ENCODE results near the gene PHLDA2.

PHLDA2 gene

GRCh38 chr11:2942447-2942846 lies 13.2 kb upstream of the PHLDA2 start:
- H3K4me3 ChIP-seq (ENCODE audit: low read depth, low read length): no peak overlapping the region
- ChIA-PET POLR2A (interaction anchor here (0.9 to 1.4 kb wide), 3 partner anchors 9 to 50 kb away, joined by 3 to 4 read pairs (median 3); partner anchors contain the start of genes NAP1L4 and PHLDA2), CTCF (interaction anchor here (2.9 kb wide), 1 partner anchor 12 kb away, joined by 9 read pairs; the partner anchor contains the start of gene PHLDA2)
- TF ChIP-seq ZNF629 (tag by site-specific recombination; IDR thresholded peaks at IDR 0.05): no peak
- TF ChIP-seq ZNF266 (tag by site-specific recombination; IDR thresholded peaks at IDR 0.05; ENCODE audit: low read depth): no peak
- TF ChIP-seq HOXA7 (CRISPR knock-in tag; IDR thresholded peaks at IDR 0.05; ENCODE audit: borderline replicate concordance): no peak
- TF ChIP-seq GLIS1 (tag by site-specific recombination; IDR thresholded peaks at IDR 0.05): no peak
- no peak for TF ChIP-seq CTCF (tag by site-specific recombination; IDR thresholded peaks at IDR 0.05)
- no peak for TF ChIP-seq KLF9 (tag by site-specific recombination; IDR thresholded peaks at IDR 0.05; ENCODE audit: low read depth)
- no peak for TF ChIP-seq RBAK (tag by site-specific recombination; IDR thresholded peaks at IDR 0.05)
- no peak for TF ChIP-seq ZNF16 (tag by site-specific recombination; IDR thresholded peaks at IDR 0.05; ENCODE audit: low read depth)
- TF ChIP-seq ZNF843 (tag by site-specific recombination; IDR thresholded peaks at IDR 0.05): no peak
- no peak for TF ChIP-seq HIC1 (tag by site-specific recombination; IDR thresholded peaks at IDR 0.05)
- no peak for TF ChIP-seq YY1 (tag by site-specific recombination; IDR thresholded peaks at IDR 0.05)
- TF ChIP-seq ZNF707 (tag by site-specific recombination; IDR thresholded peaks at IDR 0.05): no peak
- TF ChIP-seq ZNF433 (tag by site-specific recombination; IDR thresholded peaks at IDR 0.05; ENCODE audit: low read depth): no peak
- TF ChIP-seq PRDM1 (tag by site-specific recombination; IDR thresholded peaks at IDR 0.05): no peak
- no peak for TF ChIP-seq ZNF791 (tag by site-specific recombination; IDR thresholded peaks at IDR 0.05)
- TF ChIP-seq ZNF221 (tag by site-specific recombination; IDR thresholded peaks at IDR 0.05; ENCODE audit: borderline replicate concordance): no peak
- no peak for TF ChIP-seq ZNF521 (tag by site-specific recombination; IDR thresholded peaks at IDR 0.05)
- TF ChIP-seq ZNF776 (tag by site-specific recombination; IDR thresholded peaks at IDR 0.05; ENCODE audit: borderline replicate concordance): no peak
- no peaks in the 10 kb centered on the region for H3K4me1 ChIP-seq (ENCODE audit: control insufficient read depth, insufficient read depth, low read length)
- peaks cover 0 to 46% of the 10 kb centered on the region in 2 experiments; a peak in 1 of 3 replicates for H3K36me3 ChIP-seq (ENCODE audit: control insufficient read depth in 2 of 2, insufficient read depth in 1 of 2, low read length in 2 of 2)
- no peak overlapping the region for H3K27ac ChIP-seq (ENCODE audit: extremely low read depth, low read depth, low read length)
- no peaks in the 10 kb centered on the region for H3K9me3 ChIP-seq (ENCODE audit: control insufficient read depth, insufficient read depth, low read depth, low read length)

GRCh38 chr11:2940921-2941821 lies 12.0 kb upstream of the PHLDA2 start:
- Histone ChIP-seq H3K27ac (ENCODE audit: extremely low read depth, low read depth, low read length) (no peak overlapping the region), H3K9me3 (ENCODE audit: control insufficient read depth, insufficient read depth, low read depth, low read length) (no peaks in the 10 kb centered on the region), H3K4me1 (ENCODE audit: control insufficient read depth, insufficient read depth, low read length) (no peaks in the 10 kb centered on the region), H3K4me3 (ENCODE audit: low read depth, low read length) (no peak overlapping the region), H3K36me3 (ENCODE audit: control insufficient read depth in 2 of 2, insufficient read depth in 1 of 2, low read length in 2 of 2) (peaks cover 0 to 33% of the 10 kb centered on the region in 2 experiments; a peak in 1 of 3 replicates)
- ChIA-PET CTCF (interaction anchor here (2.9 kb wide), 1 partner anchor 11 kb away, joined by 9 read pairs; the partner anchor contains the start of gene PHLDA2), POLR2A (interaction anchor here (1.1 kb wide), 1 partner anchor 16 kb away, joined by 3 read pairs; no protein-coding TSS in a partner anchor)
- TF ChIP-seq ZNF843 (tag by site-specific recombination; IDR thresholded peaks at IDR 0.05): no peak
- peak; percentile 65 for TF ChIP-seq ZNF341 (tag by site-specific recombination; IDR thresholded peaks at IDR 0.05; ENCODE audit: low read depth)
